ENCODE measurements around the gene HSP90B1. TPM values are rescaled to one million over a fixed set of nuclear protein-coding genes. Genes with fewer than 3 reads are reported as not detected.

HSP90B1 gene
- total RNA-seq, 4 donors from 2014 or later, result 213 to 480 (median 250) TPM

DNA sequence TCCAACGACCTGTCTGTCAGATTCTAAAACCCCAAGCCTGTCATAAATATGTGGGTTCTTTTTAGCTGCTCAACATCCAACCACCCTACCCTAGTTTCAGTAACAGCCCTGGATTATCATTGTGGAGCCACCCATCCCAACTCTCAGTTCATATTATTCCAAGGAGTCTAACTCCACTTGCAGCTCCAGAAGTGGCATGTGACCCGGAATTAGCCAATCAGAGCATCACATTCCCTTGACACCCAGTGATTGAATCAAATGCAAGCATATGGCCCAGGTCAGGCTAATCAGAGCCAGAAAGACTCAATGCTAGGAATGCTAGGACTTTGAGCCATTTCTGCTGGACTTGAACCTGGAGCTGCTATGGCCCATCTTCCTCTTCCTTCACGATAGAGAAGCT is 17.1 kb upstream of the HSP90B1 start:
- no peak overlapping the region for H3K4me3 ChIP-seq
- no peaks in the 10 kb centered on the region for H3K36me3 ChIP-seq
- TF ChIP-seq CTCF (IDR thresholded peaks at IDR 0.05) (no peak), POLR2A (IDR thresholded peaks at IDR 0.05) (no peak), EP300 (IDR thresholded peaks at IDR 0.05) (no peak)
- H3K9me3 ChIP-seq, result peaks cover 0 to 11% (median 3%) of the 10 kb centered on the region in 4 donors
- WGBS, 2 donors, result 93 to 95% methylated on average over 3 of the region's 3 CpGs
- DNase-seq (ENCODE audit: low spot score in 2 of 2), result no peak
- no peaks in the 10 kb centered on the region for H3K27me3 ChIP-seq
- H3K27ac ChIP-seq, result no peak overlapping the region
- H3K4me1 ChIP-seq, result no peaks in the 10 kb centered on the region

DNA sequence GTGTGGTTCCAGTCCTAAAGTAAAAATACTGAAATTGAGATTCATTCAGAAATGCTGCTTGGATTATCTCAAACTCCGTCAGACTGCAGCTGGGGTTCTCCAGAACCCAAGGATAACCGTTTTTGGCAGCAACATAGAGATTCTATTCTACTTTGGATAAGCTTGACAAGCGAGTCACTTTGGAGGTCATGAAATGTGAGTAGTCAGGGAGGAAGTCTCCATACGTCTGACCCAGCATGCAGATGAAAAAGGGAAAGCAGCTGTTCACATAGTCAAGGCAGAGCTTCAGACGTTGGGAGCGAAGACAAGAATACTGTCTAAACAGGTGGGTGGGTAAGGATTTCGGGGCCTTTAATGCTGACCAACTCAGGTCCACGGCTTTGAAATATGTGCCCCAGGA is 14.9 kb upstream of the HSP90B1 start:
- no peaks in the 10 kb centered on the region for H3K27me3 ChIP-seq
- DNase-seq (ENCODE audit: low spot score in 2 of 2), result no peak
- peaks cover 0 to 11% (median 5%) of the 10 kb centered on the region in 4 donors for H3K9me3 ChIP-seq
- H3K36me3 ChIP-seq, result no peaks in the 10 kb centered on the region
- TF ChIP-seq POLR2A (IDR thresholded peaks at IDR 0.05) (no peak), CTCF (IDR thresholded peaks at IDR 0.05) (no peak), EP300 (IDR thresholded peaks at IDR 0.05) (no peak)
- no peaks in the 10 kb centered on the region for H3K4me1 ChIP-seq
- no peak overlapping the region for H3K4me3 ChIP-seq
- 61 to 69% methylated on average over 8 of the region's 8 CpGs for WGBS, 2 donors
- no peak overlapping the region for H3K27ac ChIP-seq

DNA sequence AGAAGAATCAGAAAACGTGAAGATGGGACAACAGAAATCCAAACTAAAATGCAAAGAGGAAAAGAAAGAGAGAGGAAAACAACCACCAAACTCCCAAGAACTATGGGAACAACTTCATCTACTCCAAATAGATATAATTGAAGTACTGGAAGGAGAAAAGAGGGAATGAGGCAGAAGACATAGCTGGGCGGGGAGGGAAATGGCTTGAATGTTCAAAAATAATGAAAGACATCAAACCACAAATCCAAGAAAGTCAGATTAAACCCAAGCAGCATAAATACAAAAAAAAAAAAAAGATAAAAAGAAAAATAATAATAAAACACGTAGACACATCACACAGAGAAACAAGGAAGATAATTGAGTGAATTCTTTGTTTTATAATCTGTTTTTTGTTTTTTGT is 12.3 kb upstream of the HSP90B1 start:
- no peak for DNase-seq (ENCODE audit: low spot score in 2 of 2)
- WGBS, 2 donors, result 63 to 83% methylated on average over 3 of the region's 3 CpGs
- Histone ChIP-seq H3K36me3 (no peaks in the 10 kb centered on the region), H3K4me3 (no peak overlapping the region), H3K27me3 (no peaks in the 10 kb centered on the region), H3K27ac (no peak overlapping the region), H3K9me3 (peaks cover 0 to 11% (median 5%) of the 10 kb centered on the region in 4 donors), H3K4me1 (no peaks in the 10 kb centered on the region)
- TF ChIP-seq EP300 (IDR thresholded peaks at IDR 0.05) (no peak), CTCF (IDR thresholded peaks at IDR 0.05) (no peak), POLR2A (IDR thresholded peaks at IDR 0.05) (no peak)

- H3K4me1 ChIP-seq, result peaks cover 0 to 11% (median 3%) of the 10 kb centered on the region in 4 donors
- no peaks in the 10 kb centered on the region for H3K27me3 ChIP-seq
- no peaks in the 10 kb centered on the region for H3K36me3 ChIP-seq
- DNase-seq (ENCODE audit: low spot score in 2 of 2), result no peak
- H3K27ac ChIP-seq, result no peak overlapping the region
- WGBS, 2 donors, result 68 to 72% methylated on average over 9 of the region's 9 CpGs
- H3K9me3 ChIP-seq, result no peaks in the 10 kb centered on the region
- TF ChIP-seq POLR2A (IDR thresholded peaks at IDR 0.05) (no peak), EP300 (IDR thresholded peaks at IDR 0.05) (no peak)
- H3K4me3 ChIP-seq, result no peak overlapping the region
Measured at GRCh38 chr12:103924761-103925641, 5.2 kb upstream of the HSP90B1 start.

DNA sequence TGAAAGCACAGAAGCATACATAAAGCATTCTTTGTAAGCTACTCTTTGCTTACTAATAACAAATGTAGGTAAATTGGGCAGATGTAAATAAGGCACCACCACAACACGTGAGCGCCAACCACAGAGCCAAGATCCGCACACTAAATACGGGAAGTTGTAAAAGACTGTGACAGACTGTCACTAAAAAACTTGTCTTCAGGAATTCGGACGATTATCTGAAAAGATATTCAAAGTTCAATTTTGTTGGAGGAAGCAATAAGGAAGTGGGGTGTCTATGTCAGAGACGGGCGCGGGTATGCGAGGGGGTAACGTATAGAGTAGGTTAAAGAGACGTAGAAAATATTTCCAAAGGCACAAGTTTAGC is 1.5 kb upstream of the HSP90B1 start:
- Histone ChIP-seq H3K36me3 (peaks cover 0 to 12% (median 0%) of the 10 kb centered on the region in 3 donors), H3K4me3 (peak overlapping the region; percentile 79 to 96 (median 88)), H3K4me1 (peaks cover 7 to 37% (median 25%) of the 10 kb centered on the region in 4 donors), H3K27me3 (no peaks in the 10 kb centered on the region), H3K9me3 (no peaks in the 10 kb centered on the region), H3K27ac (peak overlapping the region; percentile 90 to 99 (median 96))
- TF ChIP-seq EP300 (IDR thresholded peaks at IDR 0.05) (no peak), CTCF (IDR thresholded peaks at IDR 0.05) (no peak), POLR2A (IDR thresholded peaks at IDR 0.05) (no peak)
- WGBS, 2 donors, result 12 to 15% methylated on average over 12 of the region's 12 CpGs
- DNase-seq (ENCODE audit: low spot score in 2 of 2), result peak in 1 of 2 donors; percentile 45

Measured in tibial nerve (tissue), 4 donors.